HepG2 (cell line): Measurements from ENCODE around the gene LAMA5. TPM values are rescaled to one million over a fixed set of nuclear protein-coding genes. Genes with fewer than 3 reads are reported as not detected.
A peak's percentile ranks its signal among the peaks of the same experiment; 100 is the strongest.

Source experiments
- ATF2 ChIP-seq: sonication (generic); formaldehyde crosslinking; IDR thresholded peaks from 2 replicates; pipeline ENCODE4 v1.4.0; 2020; ENCODE audit warnings: missing genetic modification reagents
- BHLHE40 ChIP-seq: IDR thresholded peaks from 2 replicates; pipeline ENCODE4 v1.6.1; 2011; ENCODE audit warnings: low read length, improper control_type of control experiment
- CSRNP1 ChIP-seq: sonication (generic); formaldehyde crosslinking; IDR thresholded peaks from 2 replicates; pipeline ENCODE4 v1.8.1; 2023; ENCODE audit warnings: mild to moderate bottlenecking, missing genetic modification reagents
- HNF4A ChIP-seq: sonication (generic); formaldehyde crosslinking; IDR thresholded peaks from 2 replicates; pipeline ENCODE4 v1.4.0; 2020; ENCODE audit warnings: missing genetic modification reagents
- MEF2D ChIP-seq: sonication (generic); formaldehyde crosslinking; IDR thresholded peaks from 2 replicates; pipeline ENCODE4 v1.5.1; 2020; ENCODE audit warnings: mild to moderate bottlenecking, missing genetic modification reagents
- NFKB2 ChIP-seq: sonication (generic); formaldehyde crosslinking; IDR thresholded peaks from 2 replicates; pipeline ENCODE4 v1.4.0; 2020; ENCODE audit warnings: missing genetic modification reagents, borderline replicate concordance
- NONO ChIP-seq, 2 experiments: fragments of 450-650 bp in 1 of 2; sonication (generic) in 1 of 2; formaldehyde crosslinking in 1 of 2; IDR thresholded peaks in 1 of 2; conservative IDR thresholded peaks in 1 of 2; 2 replicates each; pipeline versions ENCODE4 v1.6.1 to v1.8.0; 2017 to 2022; ENCODE audit warnings: mild to moderate bottlenecking in 1 of 2, missing genetic modification reagents in 1 of 2, moderate library complexity in 1 of 2
- POGK ChIP-seq: sonication (generic); formaldehyde crosslinking; conservative IDR thresholded peaks from 2 replicates; pipeline ENCODE4 v1.8.0; 2022; ENCODE audit warnings: mild to moderate bottlenecking, moderate library complexity, missing genetic modification reagents
- POLR2AphosphoS2 ChIP-seq: IDR thresholded peaks from 2 replicates; pipeline ENCODE4 v1.6.1; 2011; ENCODE audit warnings: low read depth, low read length, improper control_type of control experiment
- RXRA ChIP-seq: sonication (generic); formaldehyde crosslinking; IDR thresholded peaks from 2 replicates; pipeline ENCODE4 v1.5.1; 2020; ENCODE audit warnings: missing genetic modification reagents
- SMAD1 ChIP-seq: sonication (generic); formaldehyde crosslinking; IDR thresholded peaks from 2 replicates; pipeline ENCODE4 v1.4.0; 2020; ENCODE audit warnings: missing genetic modification reagents, low read depth, mild to moderate bottlenecking, borderline replicate concordance
- SP5 ChIP-seq: IDR thresholded peaks from 2 replicates; pipeline ENCODE4 v1.6.1; 2016; ENCODE audit warnings: low read depth, borderline replicate concordance
- SPEN ChIP-seq: sonication (generic); formaldehyde crosslinking; IDR thresholded peaks from 2 replicates; pipeline ENCODE4 v1.5.1; 2020; ENCODE audit warnings: low read depth, mild to moderate bottlenecking, missing genetic modification reagents
- TBX2 ChIP-seq: sonication (generic); formaldehyde crosslinking; IDR thresholded peaks from 2 replicates; pipeline ENCODE4 v1.5.0; 2020; ENCODE audit warnings: missing genetic modification reagents, mild to moderate bottlenecking, borderline replicate concordance
- ZBTB7A ChIP-seq: sonication (generic); formaldehyde crosslinking; IDR thresholded peaks from 2 replicates; pipeline ENCODE4 v1.8.0; 2022; ENCODE audit warnings: mild to moderate bottlenecking, missing genetic modification reagents
- ZFP37 ChIP-seq: sonication (generic); formaldehyde crosslinking; IDR thresholded peaks from 2 replicates; pipeline ENCODE4 v1.4.0; 2020; ENCODE audit warnings: missing genetic modification reagents, borderline replicate concordance
- ZKSCAN5 ChIP-seq: sonication (generic); formaldehyde crosslinking; IDR thresholded peaks from 2 replicates; pipeline ENCODE4 v1.5.1; 2020; ENCODE audit warnings: mild to moderate bottlenecking, missing genetic modification reagents
- ZNF329 ChIP-seq: sonication (generic); formaldehyde crosslinking; IDR thresholded peaks from 2 replicates; pipeline ENCODE4 v1.9.0; 2021; ENCODE audit warnings: low read depth, mild to moderate bottlenecking, missing genetic modification reagents
- ZNF558 ChIP-seq: sonication (generic); formaldehyde crosslinking; IDR thresholded peaks from 2 replicates; pipeline ENCODE4 v1.9.0; 2022; ENCODE audit warnings: mild to moderate bottlenecking, missing genetic modification reagents, borderline replicate concordance
- ZNF850 ChIP-seq: sonication (generic); formaldehyde crosslinking; conservative IDR thresholded peaks from 2 replicates; pipeline ENCODE4 v1.9.0; 2021; ENCODE audit warnings: mild to moderate bottlenecking, missing genetic modification reagents
- ZNF879 ChIP-seq: sonication (generic); formaldehyde crosslinking; IDR thresholded peaks from 2 replicates; pipeline ENCODE4 v1.8.1; 2023; ENCODE audit warnings: missing genetic modification reagents
- ZSCAN22 ChIP-seq: sonication (generic); formaldehyde crosslinking; IDR thresholded peaks from 2 replicates; pipeline ENCODE4 v1.4.0; 2020; ENCODE audit warnings: mild to moderate bottlenecking, missing genetic modification reagents
- polyA plus RNA-seq, 8 experiments: library from polyadenylated mRNA; depleted of rRNA in 3 of 8; stranded (reverse) in 7 of 8; unstranded in 1 of 8; fragments of >200 nt; fragmentation: Illumina TruSeq in 4 of 8; extraction: Trizol in 4 of 8; gene quantifications; 2 replicates each; pipeline versions ENCODE4 v1.2.1 to v1.2.3, GENCODE V29; 2011 to 2016; ENCODE audit warnings: low read depth in 4 of 8, missing spikeins in 1 of 8, mixed read lengths in 1 of 8; ENCODE audit not compliant: insufficient read depth in 1 of 8
- total RNA-seq, 5 experiments: library from RNA; depleted of rRNA; stranded (reverse); fragments of >200 nt; fragmentation: Illumina TruSeq; extraction: Trizol; gene quantifications; 2 replicates each; pipeline ENCODE4 v1.2.3, GENCODE V29; 2016; ENCODE audit warnings: low read depth in 1 of 5

Gene LAMA5
- total and polyA plus RNA-seq, 2 of the 13 experiments (the other 11 are each of a cell fraction or from before 2014, with no cell fraction given) = 21.0 to 44.7 TPM

GRCh38 chr20:62409931-62410745, 43.0 kb upstream of the LAMA5 start (continued):
- TF ChIP-seq SMAD1 (CRISPR knock-in tag) (peak; percentile 93; the same call in 1 of the 2 replicates), ZNF329 (CRISPR knock-in tag) (0 out of 2 replicates have a peak, but pooled peaks have one; percentile 26), ZNF879 (CRISPR knock-in tag) (no peak), RXRA (CRISPR knock-in tag) (peak; percentile 9; the same call in 1 of the 2 replicates), ZSCAN22 (no peak), CSRNP1 (CRISPR knock-in tag) (0 out of 2 replicates have a peak, but pooled peaks have one; percentile 63), POGK (CRISPR knock-in tag) (no peak), ZNF558 (CRISPR knock-in tag) (peak; percentile 65; the same call in 1 of the 2 replicates), TBX2 (no peak; the same call in 1 of the 2 replicates), SP5 (CRISPR knock-in tag) (no peak), SPEN (peak; percentile 26; the same call in 1 of the 2 replicates), ZKSCAN5 (CRISPR knock-in tag) (no peak), NONO (IDR thresholded peaks at IDR 0.05) (no peak), NONO (CRISPR knock-in tag; conservative IDR thresholded peaks at IDR 0.05) (0 out of 2 replicates have a peak, but pooled peaks have one; percentile 37), HNF4A (no peak), MEF2D (0 out of 2 replicates have a peak, but pooled peaks have one; percentile 36), ATF2 (no peak), NFKB2 (0 out of 2 replicates have a peak, but pooled peaks have one; percentile 10), ZBTB7A (peak; percentile 95; the same call in 1 of the 2 replicates), ZNF850 (CRISPR knock-in tag) (no peak), ZFP37 (CRISPR knock-in tag) (no peak), POLR2AphosphoS2 (no peak), BHLHE40 (no peak)
